ENCODE results near the gene IFI16. TPM values are rescaled to one million over a fixed set of nuclear protein-coding genes. Genes with fewer than 3 reads are reported as not detected.

IFI16 gene
- total RNA-seq, 1 donor from 2014 or later: 160 TPM

GRCh38 chr1:159051436-159051835 is 41.7 kb downstream of the IFI16 start:
- no peak overlapping the region for H3K4me3 Mint-ChIP-seq
- peaks cover 56% of the 10 kb centered on the region for H3K4me1 Mint-ChIP-seq
- POLR2A ChIA-PET: no interaction called here

GRCh38 chr1:159054427-159054826 is 44.7 kb downstream of the IFI16 start:
- Mint-ChIP-seq H3K9me3 (no peaks in the 10 kb centered on the region), H3K4me1 (peaks cover 80% of the 10 kb centered on the region), H3K4me3 (no peak overlapping the region), H3K27ac (peak overlapping the region; percentile 84), H3K27me3 (no peaks in the 10 kb centered on the region), H3K36me3 (ENCODE audit: low read depth) (peaks cover 97% of the 10 kb centered on the region)
- intact Hi-C loops (cut with micrococcal nuclease): loop anchor here (5.0 kb wide), 1 partner anchor 37 kb away; no protein-coding TSS in a partner anchor
- DNase-seq (no peak), ATAC-seq (ENCODE audit: low read depth) (no peak)
- POLR2A ChIA-PET: interaction anchor here (1.0 to 8.4 kb wide), 3 partner anchors 14 to 23 kb away, joined by 3 to 92 read pairs (median 10); partner anchors contain the start of gene AIM2
- CTCF ChIA-PET: interaction anchor here (0.9 to 8.6 kb wide), 4 partner anchors 16 to 78 kb away, joined by 3 to 124 read pairs (median 6); partner anchors contain the start of gene AIM2
- TF ChIP-seq CTCF (IDR thresholded peaks at IDR 0.05): no peak

More at GRCh38 chr1:159051436-159051835, 41.7 kb downstream of the IFI16 start:
- DNase-seq (no peak), ATAC-seq (ENCODE audit: low read depth) (no peak)
- H3K27me3 Mint-ChIP-seq: no peaks in the 10 kb centered on the region
- H3K36me3 Mint-ChIP-seq (ENCODE audit: low read depth): peaks cover 89% of the 10 kb centered on the region
- no peaks in the 10 kb centered on the region for H3K9me3 Mint-ChIP-seq
- H3K27ac Mint-ChIP-seq: peak overlapping the region; percentile 77
- CTCF ChIA-PET: interaction anchor here (8.6 kb wide), 1 partner anchor 19 kb away, joined by 124 read pairs; no protein-coding TSS in a partner anchor
- TF ChIP-seq CTCF (IDR thresholded peaks at IDR 0.05): no peak
- intact Hi-C loops (cut with micrococcal nuclease): loop anchor here (5.0 kb wide), 1 partner anchor 34 kb away; no protein-coding TSS in a partner anchor

GRCh38 chr1:159055181-159055641 is 45.5 kb downstream of the IFI16 start:
- H3K9me3 Mint-ChIP-seq: no peaks in the 10 kb centered on the region
- CTCF ChIA-PET: interaction anchor here (0.8 to 8.6 kb wide), 5 partner anchors 11 to 34 kb away, joined by 3 to 124 read pairs (median 4); partner anchors contain the start of gene AIM2
- DNase-seq: no peak
- H3K36me3 Mint-ChIP-seq (ENCODE audit: low read depth): peaks cover 95% of the 10 kb centered on the region
- no peaks in the 10 kb centered on the region for H3K27me3 Mint-ChIP-seq
- peak; percentile 86 for ATAC-seq (ENCODE audit: low read depth)
- peak overlapping the region; percentile 60 for H3K4me3 Mint-ChIP-seq
- peak overlapping the region; percentile 84 for H3K27ac Mint-ChIP-seq
- no peak for TF ChIP-seq CTCF (IDR thresholded peaks at IDR 0.05)
- intact Hi-C loops (cut with micrococcal nuclease): loop anchor here (1.0 kb wide), 2 partner anchors 13 to 17 kb away; no protein-coding TSS in a partner anchor
- POLR2A ChIA-PET: interaction anchor here (1.0 to 8.4 kb wide), 7 partner anchors 9 to 46 kb away, joined by 3 to 92 read pairs (median 5); partner anchors contain the start of genes AIM2 and IFI16
- H3K4me1 Mint-ChIP-seq: peaks cover 85% of the 10 kb centered on the region

GRCh38 chr1:159056069-159056698 is 46.5 kb downstream of the IFI16 start:
- Mint-ChIP-seq H3K27ac (peak overlapping the region; percentile 84), H3K36me3 (ENCODE audit: low read depth) (peaks cover 92% of the 10 kb centered on the region), H3K4me1 (peaks cover 89% of the 10 kb centered on the region), H3K27me3 (no peaks in the 10 kb centered on the region), H3K9me3 (no peaks in the 10 kb centered on the region), H3K4me3 (no peak overlapping the region)
- CTCF ChIA-PET: interaction anchor here (0.7 to 8.6 kb wide), 5 partner anchors 10 to 46 kb away, joined by 3 to 124 read pairs (median 4); partner anchors contain the start of genes AIM2 and IFI16
- no peak for TF ChIP-seq CTCF (IDR thresholded peaks at IDR 0.05)
- POLR2A ChIA-PET: interaction anchor here (0.7 to 8.4 kb wide), 8 partner anchors 8 to 46 kb away, joined by 3 to 92 read pairs (median 4); partner anchors contain the start of genes AIM2 and IFI16
- intact Hi-C loops (cut with micrococcal nuclease): no loop called here
- DNase-seq (no peak), ATAC-seq (ENCODE audit: low read depth) (no peak)

GRCh38 chr1:159058751-159059150 is 49.0 kb downstream of the IFI16 start:
- H3K4me1 Mint-ChIP-seq: peaks cover 87% of the 10 kb centered on the region
- TF ChIP-seq CTCF (IDR thresholded peaks at IDR 0.05): no peak
- peak overlapping the region; percentile 84 for H3K27ac Mint-ChIP-seq
- ChIA-PET POLR2A (interaction anchor here (1.0 to 8.4 kb wide), 3 partner anchors 9 to 49 kb away, joined by 3 to 92 read pairs (median 5); partner anchors contain the start of genes AIM2 and IFI16), CTCF (interaction anchor here (8.6 kb wide), 1 partner anchor 12 kb away, joined by 124 read pairs; no protein-coding TSS in a partner anchor)
- ATAC-seq (ENCODE audit: low read depth) (no peak), DNase-seq (no peak)
- H3K36me3 Mint-ChIP-seq (ENCODE audit: low read depth): peaks cover 89% of the 10 kb centered on the region
- H3K4me3 Mint-ChIP-seq: no peak overlapping the region
- H3K9me3 Mint-ChIP-seq: no peaks in the 10 kb centered on the region
- H3K27me3 Mint-ChIP-seq: no peaks in the 10 kb centered on the region
- intact Hi-C loops (cut with micrococcal nuclease): loop anchor here (1.0 kb wide), 1 partner anchor 9 kb away; no protein-coding TSS in a partner anchor

Data from activated B cell treated with CpG ODN at 0.5 μM for 24 hours (primary cell).